DOHH2 (cell line): ENCODE data around the gene ARHGEF16.

Experiments used
- H3F3A ChIP-seq: fragments of 200-600 bp; sonication (generic), shearing (Covaris generic); 2 replicates; pipeline ENCODE4 v1.6.0; 2016; ENCODE audit warnings: antibody characterized with exemption, mild to moderate bottlenecking; ENCODE audit not compliant: control insufficient read depth, insufficient read depth
- H3K27ac ChIP-seq: fragments of 200-600 bp; sonication (generic); 2 replicates; pipeline ENCODE4 v1.5.1; 2014; ENCODE audit warnings: low read depth, mild to moderate bottlenecking, low read length, moderate library complexity
- H3K27me3 ChIP-seq: fragments of 200-600 bp; sonication (generic); 2 replicates; pipeline ENCODE4 v1.6.1; 2014; ENCODE audit warnings: mild to moderate bottlenecking, low read length, mixed read lengths; ENCODE audit not compliant: control insufficient read depth
- H3K36me3 ChIP-seq: fragments of 200-600 bp; sonication (generic); 2 replicates; pipeline ENCODE4 v1.6.1; 2014; ENCODE audit warnings: mild to moderate bottlenecking, low read length, moderate library complexity, mixed read lengths; ENCODE audit not compliant: control insufficient read depth
- H3K4me1 ChIP-seq: fragments of 200-600 bp; sonication (generic); 2 replicates; pipeline ENCODE4 v1.6.1; 2014; ENCODE audit warnings: mild to moderate bottlenecking, low read length, mixed read lengths; ENCODE audit not compliant: control insufficient read depth
- H3K4me2 ChIP-seq: fragments of 200-600 bp; sonication (generic); 2 replicates; pipeline ENCODE4 v1.6.0; 2014; ENCODE audit warnings: mild to moderate bottlenecking, low read length, moderate library complexity
- H3K4me3 ChIP-seq: fragments of 200-600 bp; sonication (generic); 2 replicates; pipeline ENCODE4 v1.5.1; 2014; ENCODE audit warnings: mild to moderate bottlenecking, low read length, mixed read lengths
- H3K79me2 ChIP-seq: fragments of 200-600 bp; sonication (generic); 2 replicates; pipeline ENCODE4 v1.6.1; 2014; ENCODE audit warnings: mild to moderate bottlenecking, low read length, mixed read lengths; ENCODE audit not compliant: control insufficient read depth
- H3K9me2 ChIP-seq: fragments of 200-600 bp; sonication (generic); replicated peaks from 2 replicates; pipeline ENCODE4 v1.6.1; 2014; ENCODE audit warnings: mild to moderate bottlenecking, low read length, mixed read lengths; ENCODE audit not compliant: control insufficient read depth
- H3K9me3 ChIP-seq: fragments of 200-600 bp; sonication (generic); 2 replicates; pipeline ENCODE4 v1.6.1; 2014; ENCODE audit warnings: antibody characterized with exemption, low read length, mixed read lengths; ENCODE audit not compliant: control insufficient read depth, insufficient read depth
- H4K20me1 ChIP-seq: fragments of 200-600 bp; sonication (generic); 2 replicates; pipeline ENCODE4 v1.6.0; 2014; ENCODE audit warnings: low read depth, mild to moderate bottlenecking, antibody characterized with exemption, low read length, moderate library complexity; ENCODE audit not compliant: control insufficient read depth, insufficient read depth
- CTCF ChIP-seq: fragments of 200-600 bp; sonication (generic); IDR thresholded peaks from one replicate; pipeline ENCODE4 v1.5.1; 2014; ENCODE audit warnings: antibody characterized with exemption, mild to moderate bottlenecking, low read depth, low read length; ENCODE audit not compliant: poor library complexity, severe bottlenecking
- EZH2phosphoT487 ChIP-seq: fragments of 200-600 bp; sonication (generic); IDR thresholded peaks from 2 replicates; pipeline ENCODE4 v1.6.1; 2017; ENCODE audit warnings: borderline replicate concordance, mild to moderate bottlenecking, antibody characterized with exemption, low read length, moderate library complexity, mixed read lengths

ARHGEF16 gene

GRCh38 chr1:3468236-3469103, 14.0 kb downstream of the ARHGEF16 start:
- Histone ChIP-seq H3K9me3 (no peaks in the 10 kb centered on the region), H4K20me1 (no peaks in the 10 kb centered on the region), H3K27me3 (no peaks in the 10 kb centered on the region), H3K4me3 (no peak overlapping the region), H3K4me1 (no peaks in the 10 kb centered on the region), H3K9me2 (no peaks in the 10 kb centered on the region), H3K79me2 (no peaks in the 10 kb centered on the region), H3K4me2 (no peak overlapping the region), H3K36me3 (no peaks in the 10 kb centered on the region), H3F3A (no peaks in the 10 kb centered on the region), H3K27ac (no peak overlapping the region)
- TF ChIP-seq CTCF = no peak
- no peak for TF ChIP-seq EZH2phosphoT487

GRCh38 chr1:3469104-3469848, 14.8 kb downstream of the ARHGEF16 start:
- Histone ChIP-seq H3F3A (no peaks in the 10 kb centered on the region), H3K36me3 (no peaks in the 10 kb centered on the region), H3K4me1 (no peaks in the 10 kb centered on the region), H3K27ac (no peak overlapping the region), H3K9me2 (no peaks in the 10 kb centered on the region), H3K9me3 (no peaks in the 10 kb centered on the region), H3K4me2 (no peak overlapping the region), H3K79me2 (no peaks in the 10 kb centered on the region), H3K4me3 (no peak overlapping the region), H3K27me3 (no peaks in the 10 kb centered on the region), H4K20me1 (no peaks in the 10 kb centered on the region)
- TF ChIP-seq EZH2phosphoT487 (no peak), CTCF (no peak)

- Histone ChIP-seq H3K4me2 (no peak overlapping the region), H3K4me3 (no peak overlapping the region), H3K36me3 (no peaks in the 10 kb centered on the region), H3K9me2 (no peaks in the 10 kb centered on the region), H3K27ac (no peak overlapping the region), H3F3A (no peaks in the 10 kb centered on the region), H3K27me3 (no peaks in the 10 kb centered on the region), H3K4me1 (no peaks in the 10 kb centered on the region), H4K20me1 (no peaks in the 10 kb centered on the region), H3K79me2 (no peaks in the 10 kb centered on the region), H3K9me3 (no peaks in the 10 kb centered on the region)
- no peak for TF ChIP-seq CTCF
- TF ChIP-seq EZH2phosphoT487 = no peak
Observed at GRCh38 chr1:3469849-3470649, 15.6 kb downstream of the ARHGEF16 start.
